ENCODE data around the gene DAP. TPM values are rescaled to one million over a fixed set of nuclear protein-coding genes. Genes with fewer than 3 reads are reported as not detected.

The DAP gene
- polyA plus RNA-seq, 3 donors = 60.9 to 69.0 (median 62.3) TPM

DNA sequence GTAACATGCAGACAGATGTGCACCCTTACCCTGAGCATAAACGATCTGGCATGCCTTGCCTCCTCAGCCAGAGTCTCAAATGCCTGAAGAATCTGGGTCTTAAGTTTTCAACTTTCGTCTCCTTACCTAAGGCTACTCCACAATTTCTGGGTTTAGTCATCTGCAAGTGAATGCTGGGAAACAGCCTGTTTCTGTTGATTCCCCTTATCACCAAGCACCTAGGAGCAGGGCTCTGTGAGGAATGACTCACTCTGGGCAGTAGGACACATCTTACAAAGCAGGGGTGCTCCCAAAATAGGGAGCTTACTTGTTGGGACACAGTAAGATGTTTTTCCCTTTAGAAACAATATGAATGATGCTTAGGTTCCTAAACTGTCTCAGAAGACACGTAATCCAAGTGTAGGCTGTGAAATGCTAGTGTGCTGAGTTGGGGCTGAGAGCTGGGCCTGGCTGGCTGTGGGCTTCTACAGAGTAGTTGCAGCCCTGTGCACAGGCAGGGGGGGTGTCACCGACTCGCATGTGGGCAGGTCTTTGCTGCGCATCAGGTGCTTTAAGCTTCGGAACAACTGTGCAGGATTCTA, 58.0 kb downstream of the DAP start:
- H3K4me1 Mint-ChIP-seq = peaks cover 32% of the 10 kb centered on the region
- intact Hi-C loops (cut with micrococcal nuclease) = loop anchor here in 1 of 2 donors (5.0 kb wide), 1 partner anchor 59 kb away; the partner anchor contains the start of gene DAP
- no peaks in the 10 kb centered on the region for H3K9me3 ChIP-seq (replicated peaks in 1 of 2; ENCODE audit: control insufficient read depth in 1 of 2, insufficient read depth in 1 of 2, low read length in 2 of 2)
- peaks cover 34 to 44% of the 10 kb centered on the region in 2 donors for H3K36me3 Mint-ChIP-seq
- no peak overlapping the region for H3K9ac ChIP-seq (ENCODE audit: insufficient read depth, low read length, poor library complexity, severe bottlenecking)
- H3K4me3 ChIP-seq (replicated peaks in 1 of 3; ENCODE audit: low read depth in 2 of 3, low read length in 3 of 3) = no peak overlapping the region
- H3K27me3 ChIP-seq (ENCODE audit: control insufficient read depth in 2 of 2, insufficient read depth in 2 of 2, low read length in 2 of 2) = no peaks in the 10 kb centered on the region
- H3K4me1 ChIP-seq (ENCODE audit: control insufficient read depth in 1 of 2, insufficient read depth in 2 of 2, low read length in 2 of 2) = peaks cover 18 to 33% of the 10 kb centered on the region in 2 donors
- peaks cover 0 to 2% (median 0%) of the 10 kb centered on the region in 7 donors for H3K9me3 Mint-ChIP-seq
- 77% methylated on average over 4 of the region's 7 CpGs for WGBS (ENCODE audit: insufficient coverage)
- TF ChIP-seq CTCF (IDR thresholded peaks at IDR 0.05) = no peak
- H2AFZ ChIP-seq (ENCODE audit: insufficient read depth, low read depth, low read length, poor library complexity, severe bottlenecking) = no peak overlapping the region
- no peak overlapping the region for H3K4me2 ChIP-seq (replicated peaks; ENCODE audit: extremely low read depth, low read length, poor library complexity, severe bottlenecking)
- H3K27ac Mint-ChIP-seq = peak overlapping the region in 3 of 7 donors; percentile 25 to 81 (median 60)
- peak overlapping the region in 1 of 2 donors; percentile 2 for H3K27ac ChIP-seq (ENCODE audit: low read depth in 1 of 2, low read length in 2 of 2)
- peaks cover 97% of the 10 kb centered on the region for H4K20me1 ChIP-seq (ENCODE audit: insufficient read depth, low read length)
- no peak overlapping the region for H3K4me3 Mint-ChIP-seq
- H3K27me3 Mint-ChIP-seq (ENCODE audit: low read depth in 3 of 3) = no peaks in the 10 kb centered on the region
- no peak for DNase-seq
- peaks cover 70% of the 10 kb centered on the region for H3K79me2 ChIP-seq (ENCODE audit: insufficient read depth, low read length)
- H3K36me3 ChIP-seq (replicated peaks in 1 of 2; ENCODE audit: control insufficient read depth in 1 of 2, insufficient read depth in 2 of 2, low read length in 2 of 2) = peaks cover 3 to 41% of the 10 kb centered on the region in 2 donors

DNA sequence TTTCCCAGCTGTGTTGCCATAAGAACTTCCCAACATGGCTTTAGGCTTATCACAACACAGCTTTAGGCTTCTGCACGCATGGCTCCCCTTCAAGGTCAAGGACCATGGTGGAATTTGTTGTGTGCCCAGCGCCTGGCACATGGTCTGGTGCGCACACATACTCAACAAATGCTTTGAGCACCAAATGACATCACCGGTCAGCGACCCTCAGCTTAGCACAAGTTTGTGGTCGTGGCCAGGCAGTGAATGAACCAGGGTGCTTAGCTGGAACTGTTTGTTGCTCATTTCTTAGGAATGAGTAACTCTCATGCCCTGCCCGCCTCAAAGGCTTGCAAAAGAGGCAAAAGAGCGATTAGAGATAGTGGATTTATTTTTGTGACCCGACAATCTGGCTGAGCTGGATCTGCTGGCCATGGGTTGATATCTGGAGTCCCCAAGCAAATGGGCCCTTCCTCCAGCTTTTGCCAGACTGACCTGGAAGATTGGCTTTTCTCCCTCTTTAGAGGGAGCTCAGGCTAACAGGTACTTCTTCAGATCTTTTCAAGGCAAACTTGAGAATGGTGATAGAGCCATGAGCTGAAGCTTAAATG, 58.9 kb downstream of the DAP start:
- H3K4me1 Mint-ChIP-seq = peaks cover 27% of the 10 kb centered on the region

More for the DNA sequence above, 58.9 kb downstream of the DAP start:
- no peak overlapping the region for H2AFZ ChIP-seq (ENCODE audit: insufficient read depth, low read depth, low read length, poor library complexity, severe bottlenecking)
- peaks cover 33 to 44% of the 10 kb centered on the region in 2 donors for H3K36me3 Mint-ChIP-seq
- peaks cover 0 to 2% (median 0%) of the 10 kb centered on the region in 7 donors for H3K9me3 Mint-ChIP-seq
- H3K9ac ChIP-seq (ENCODE audit: insufficient read depth, low read length, poor library complexity, severe bottlenecking) = no peak overlapping the region
- peaks cover 3 to 34% of the 10 kb centered on the region in 2 donors for H3K36me3 ChIP-seq (replicated peaks in 1 of 2; ENCODE audit: control insufficient read depth in 1 of 2, insufficient read depth in 2 of 2, low read length in 2 of 2)
- 94% methylated on average over 9 of the region's 9 CpGs for WGBS (ENCODE audit: insufficient coverage)
- no peaks in the 10 kb centered on the region for H3K27me3 Mint-ChIP-seq (ENCODE audit: low read depth in 3 of 3)
- H3K4me1 ChIP-seq (ENCODE audit: control insufficient read depth in 1 of 2, insufficient read depth in 2 of 2, low read length in 2 of 2) = peaks cover 18 to 29% of the 10 kb centered on the region in 2 donors
- no peak for DNase-seq
- H3K79me2 ChIP-seq (ENCODE audit: insufficient read depth, low read length) = peaks cover 62% of the 10 kb centered on the region
- H3K9me3 ChIP-seq (replicated peaks in 1 of 2; ENCODE audit: control insufficient read depth in 1 of 2, insufficient read depth in 1 of 2, low read length in 2 of 2) = no peaks in the 10 kb centered on the region
- TF ChIP-seq CTCF (IDR thresholded peaks at IDR 0.05) = no peak
- intact Hi-C loops (cut with micrococcal nuclease) = loop anchor here in 1 of 2 donors (5.0 kb wide), 1 partner anchor 60 kb away; the partner anchor contains the start of gene DAP
- H3K27ac Mint-ChIP-seq = peak overlapping the region in 6 of 7 donors; percentile 25 to 85 (median 64)
- no peak overlapping the region for H3K4me2 ChIP-seq (replicated peaks; ENCODE audit: extremely low read depth, low read length, poor library complexity, severe bottlenecking)
- H3K27ac ChIP-seq (ENCODE audit: low read depth in 1 of 2, low read length in 2 of 2) = no peak overlapping the region
- H3K4me3 Mint-ChIP-seq = no peak overlapping the region
- peaks cover 97% of the 10 kb centered on the region for H4K20me1 ChIP-seq (ENCODE audit: insufficient read depth, low read length)
- H3K27me3 ChIP-seq (ENCODE audit: control insufficient read depth in 2 of 2, insufficient read depth in 2 of 2, low read length in 2 of 2) = no peaks in the 10 kb centered on the region
- H3K4me3 ChIP-seq (replicated peaks in 1 of 3; ENCODE audit: low read depth in 2 of 3, low read length in 3 of 3) = no peak overlapping the region
